Measurements from ENCODE around the gene GRM7.

GRCh38 chr3:7720649-7721297 lies 859.9 kb downstream of the GRM7 start:
- no peak for TF ChIP-seq POLR2A (IDR thresholded peaks at IDR 0.05; ENCODE audit: low read depth)
- no peak for TF ChIP-seq CTCF (IDR thresholded peaks at IDR 0.05)
- TF ChIP-seq POLR2AphosphoS5 (IDR thresholded peaks at IDR 0.05): no peak
- no peak for TF ChIP-seq EP300 (IDR thresholded peaks at IDR 0.05)

All from esophagus muscularis mucosa (tissue), 4 donors.